Measurements from ENCODE around the gene PTOV1. TPM values are rescaled to one million over a fixed set of nuclear protein-coding genes. Genes with fewer than 3 reads are reported as not detected.

The PTOV1 gene
- total and polyA plus RNA-seq, 10 of the 15 experiments (the other 5 are each of a cell fraction or from before 2014, with no cell fraction given): 3.2 to 83.5 (median 22.3) TPM

GRCh38 chr19:49843265-49843664 is 7.7 kb upstream of the PTOV1 start (continued):
- TF ChIP-seq POLR2AphosphoS2 (IDR thresholded peaks at IDR 0.05; ENCODE audit: low read depth, low read length): no peak
- no peak for TF ChIP-seq ATF3 (IDR thresholded peaks at IDR 0.05; ENCODE audit: borderline replicate concordance, extremely low read depth, low read depth, low read length)
- TF ChIP-seq PAX5 (IDR thresholded peaks at IDR 0.05; ENCODE audit: borderline replicate concordance, low read depth, low read length): 0 out of 2 replicates have a peak, but pooled peaks have one; percentile 39
- TF ChIP-seq RFX5 (IDR thresholded peaks at IDR 0.05; ENCODE audit: low read depth, low read length): no peak
- TF ChIP-seq RAD21 (IDR thresholded peaks at IDR 0.05; ENCODE audit: insufficient read depth, low read depth, low read length): no peak
- no peak for TF ChIP-seq YBX1 (IDR thresholded peaks at IDR 0.05)
- TF ChIP-seq, protein P1, sequence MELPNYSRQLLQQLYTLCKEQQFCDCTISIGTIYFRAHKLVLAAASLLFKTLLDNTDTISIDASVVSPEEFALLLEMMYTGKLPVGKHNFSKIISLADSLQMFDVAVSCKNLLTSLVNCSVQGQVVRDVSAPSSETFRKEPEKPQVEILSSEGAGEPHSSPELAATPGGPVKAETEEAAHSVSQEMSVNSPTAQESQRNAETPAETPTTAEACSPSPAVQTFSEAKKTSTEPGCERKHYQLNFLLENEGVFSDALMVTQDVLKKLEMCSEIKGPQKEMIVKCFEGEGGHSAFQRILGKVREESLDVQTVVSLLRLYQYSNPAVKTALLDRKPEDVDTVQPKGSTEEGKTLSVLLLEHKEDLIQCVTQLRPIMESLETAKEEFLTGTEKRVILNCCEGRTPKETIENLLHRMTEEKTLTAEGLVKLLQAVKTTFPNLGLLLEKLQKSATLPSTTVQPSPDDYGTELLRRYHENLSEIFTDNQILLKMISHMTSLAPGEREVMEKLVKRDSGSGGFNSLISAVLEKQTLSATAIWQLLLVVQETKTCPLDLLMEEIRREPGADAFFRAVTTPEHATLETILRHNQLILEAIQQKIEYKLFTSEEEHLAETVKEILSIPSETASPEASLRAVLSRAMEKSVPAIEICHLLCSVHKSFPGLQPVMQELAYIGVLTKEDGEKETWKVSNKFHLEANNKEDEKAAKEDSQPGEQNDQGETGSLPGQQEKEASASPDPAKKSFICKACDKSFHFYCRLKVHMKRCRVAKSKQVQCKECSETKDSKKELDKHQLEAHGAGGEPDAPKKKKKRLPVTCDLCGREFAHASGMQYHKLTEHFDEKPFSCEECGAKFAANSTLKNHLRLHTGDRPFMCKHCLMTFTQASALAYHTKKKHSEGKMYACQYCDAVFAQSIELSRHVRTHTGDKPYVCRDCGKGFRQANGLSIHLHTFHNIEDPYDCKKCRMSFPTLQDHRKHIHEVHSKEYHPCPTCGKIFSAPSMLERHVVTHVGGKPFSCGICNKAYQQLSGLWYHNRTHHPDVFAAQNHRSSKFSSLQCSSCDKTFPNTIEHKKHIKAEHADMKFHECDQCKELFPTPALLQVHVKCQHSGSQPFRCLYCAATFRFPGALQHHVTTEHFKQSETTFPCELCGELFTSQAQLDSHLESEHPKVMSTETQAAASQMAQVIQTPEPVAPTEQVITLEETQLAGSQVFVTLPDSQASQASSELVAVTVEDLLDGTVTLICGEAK (IDR thresholded peaks at IDR 0.05; ENCODE audit: borderline replicate concordance): no peak
- no peak for TF ChIP-seq ZNF687 (IDR thresholded peaks at IDR 0.05)
- TF ChIP-seq FOXK2 (IDR thresholded peaks at IDR 0.05): no peak
- no peak for TF ChIP-seq NR2C2 (IDR thresholded peaks at IDR 0.05; ENCODE audit: borderline replicate concordance, control insufficient read depth, insufficient read length, low read depth)
- TF ChIP-seq NFYA (IDR thresholded peaks at IDR 0.05; ENCODE audit: borderline replicate concordance, low read depth, low read length): no peak
- peak; percentile 55 for TF ChIP-seq IKZF1 (conservative IDR thresholded peaks at IDR 0.05)
- TF ChIP-seq EGR1 (IDR thresholded peaks at IDR 0.05; ENCODE audit: borderline replicate concordance in 1 of 2, low read depth in 2 of 2, low read length in 2 of 2): no peak
- no peak for TF ChIP-seq MYB (IDR thresholded peaks at IDR 0.05; ENCODE audit: borderline replicate concordance, low read depth, low read length)
- TF ChIP-seq TARDBP (IDR thresholded peaks at IDR 0.05; ENCODE audit: borderline replicate concordance): no peak
- no peak for TF ChIP-seq ZBED1 (IDR thresholded peaks at IDR 0.05; ENCODE audit: borderline replicate concordance)
- TF ChIP-seq NKRF (conservative IDR thresholded peaks at IDR 0.05): no peak

All from GM12878 (cell line).